GM23248 (cell line): ENCODE data around the gene MS4A4E.

Experiments used
- EZH2 ChIP-seq: fragments of 200-600 bp; sonication (generic); IDR thresholded peaks from 2 replicates; pipeline ENCODE4 v1.6.1; 2018; ENCODE audit warnings: antibody characterized with exemption, mild to moderate bottlenecking; ENCODE audit not compliant: insufficient read depth, poor library complexity, severe bottlenecking
- EZH2phosphoT487 ChIP-seq: fragments of 200-600 bp; sonication (generic); IDR thresholded peaks from 2 replicates; pipeline ENCODE4 v1.6.1; 2018; ENCODE audit warnings: antibody characterized with exemption, moderate library complexity, mild to moderate bottlenecking, low read depth; ENCODE audit not compliant: insufficient read depth

DNA sequence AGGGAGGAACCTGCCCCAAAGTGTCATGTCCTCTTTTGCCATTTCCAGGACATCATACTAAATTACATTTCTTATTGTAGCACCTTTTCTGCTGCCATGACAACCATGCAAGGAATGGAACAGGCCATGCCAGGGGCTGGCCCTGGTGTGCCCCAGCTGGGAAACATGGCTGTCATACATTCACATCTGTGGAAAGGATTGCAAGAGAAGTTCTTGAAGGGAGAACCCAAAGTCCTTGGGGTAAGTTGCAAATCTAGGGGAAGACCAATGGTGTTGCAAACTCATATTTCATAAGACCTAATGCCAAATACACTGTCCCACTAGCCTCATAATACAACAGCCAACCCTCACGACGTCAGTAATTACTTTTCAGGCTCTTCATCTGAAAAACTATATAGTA lies 49.2 kb upstream of the MS4A4E start:
- no peak for TF ChIP-seq EZH2phosphoT487
- no peak for TF ChIP-seq EZH2
